T-helper 17 cell (primary cell): ENCODE results near the gene GMPR. TPM values are rescaled to one million over a fixed set of nuclear protein-coding genes. Genes with fewer than 3 reads are reported as not detected.
A peak's percentile ranks its signal among the peaks of the same experiment; 100 is the strongest.

Experiments used
- ATAC-seq: fragments of 150-1000 bp; cut with Tn5 transposase; 2 replicates; pipeline ENCODE4 v1.10.0; 2021; ENCODE audit warnings: mild to moderate bottlenecking, moderate library complexity
- DNase-seq, 3 donors: peaks; one replicate each; pipeline versions ENCODE4 v3.0.0 to v3.0.0-alpha.2; 2020 to 2021
- H3K9me3 ChIP-seq: one replicate; pipeline ENCODE4 v1.7.0; 2013; ENCODE audit warnings: low read length, mild to moderate bottlenecking; ENCODE audit not compliant: control insufficient read depth, poor library complexity, severe bottlenecking
- H3K27ac Mint-ChIP-seq: one replicate; pipeline ENCODE4 v1.8.0; 2022; ENCODE audit warnings: mild to moderate bottlenecking, moderate library complexity, mixed read lengths
- H3K27me3 Mint-ChIP-seq: one replicate; pipeline ENCODE4 v1.8.0; 2022; ENCODE audit warnings: mixed read lengths
- H3K36me3 Mint-ChIP-seq: one replicate; pipeline ENCODE4 v1.8.0; 2022; ENCODE audit warnings: low read depth, mixed read lengths
- H3K4me1 Mint-ChIP-seq: one replicate; pipeline ENCODE4 v1.8.0; 2022; ENCODE audit warnings: mild to moderate bottlenecking, mixed read lengths
- H3K4me3 Mint-ChIP-seq: one replicate; pipeline ENCODE4 v1.8.0; 2022; ENCODE audit warnings: mild to moderate bottlenecking, moderate library complexity, mixed read lengths
- total RNA-seq, 4 donors: library from RNA in 2 of 4; stranded (reverse) in 2 of 4; gene quantifications; one replicate each; pipeline ENCODE4 v1.2.3 and lab custom pipeline; 2022 to 2026

GMPR gene
- total RNA-seq, 2 donors from 2014 or later: 0.52 to 33.6 TPM

- H3K27me3 Mint-ChIP-seq: peaks cover 4% of the 10 kb centered on the region
- ATAC-seq: no peak
- H3K36me3 Mint-ChIP-seq: no peaks in the 10 kb centered on the region
Observed at GRCh38 chr6:16295060-16295459, 56.7 kb downstream of the GMPR start.

DNA sequence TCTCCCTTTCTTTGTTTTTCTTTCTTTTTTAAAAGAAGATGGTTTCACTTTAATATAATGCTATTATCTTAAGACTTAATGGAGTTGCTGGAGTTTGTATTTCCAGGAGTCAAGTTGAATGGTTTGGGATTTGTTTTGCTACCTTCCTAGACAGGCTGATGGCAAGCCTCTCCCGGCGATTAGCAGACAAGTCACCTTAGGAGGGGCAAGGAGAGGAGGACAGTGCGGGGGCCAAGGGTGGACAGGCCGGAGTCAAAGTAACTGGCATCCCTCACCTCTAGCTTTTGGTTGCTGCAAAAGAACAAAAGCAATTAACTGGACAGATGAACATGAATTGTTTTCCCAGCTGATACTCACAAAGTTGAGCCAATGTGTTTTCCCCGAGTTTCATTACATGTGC, 57.1 kb downstream of the GMPR start:
- DNase-seq (no peak), ATAC-seq (no peak)
- Mint-ChIP-seq H3K4me3 (no peak overlapping the region), H3K27ac (peak overlapping the region; percentile 34), H3K36me3 (no peaks in the 10 kb centered on the region), H3K4me1 (no peaks in the 10 kb centered on the region), H3K27me3 (peaks cover 2% of the 10 kb centered on the region)
- H3K9me3 ChIP-seq: no peaks in the 10 kb centered on the region

More at GRCh38 chr6:16295060-16295459, 56.7 kb downstream of the GMPR start:
- no peak overlapping the region for H3K4me3 Mint-ChIP-seq
- peak overlapping the region; percentile 34 for H3K27ac Mint-ChIP-seq
- DNase-seq: no peak
- no peaks in the 10 kb centered on the region for H3K4me1 Mint-ChIP-seq
- no peaks in the 10 kb centered on the region for H3K9me3 ChIP-seq

DNA sequence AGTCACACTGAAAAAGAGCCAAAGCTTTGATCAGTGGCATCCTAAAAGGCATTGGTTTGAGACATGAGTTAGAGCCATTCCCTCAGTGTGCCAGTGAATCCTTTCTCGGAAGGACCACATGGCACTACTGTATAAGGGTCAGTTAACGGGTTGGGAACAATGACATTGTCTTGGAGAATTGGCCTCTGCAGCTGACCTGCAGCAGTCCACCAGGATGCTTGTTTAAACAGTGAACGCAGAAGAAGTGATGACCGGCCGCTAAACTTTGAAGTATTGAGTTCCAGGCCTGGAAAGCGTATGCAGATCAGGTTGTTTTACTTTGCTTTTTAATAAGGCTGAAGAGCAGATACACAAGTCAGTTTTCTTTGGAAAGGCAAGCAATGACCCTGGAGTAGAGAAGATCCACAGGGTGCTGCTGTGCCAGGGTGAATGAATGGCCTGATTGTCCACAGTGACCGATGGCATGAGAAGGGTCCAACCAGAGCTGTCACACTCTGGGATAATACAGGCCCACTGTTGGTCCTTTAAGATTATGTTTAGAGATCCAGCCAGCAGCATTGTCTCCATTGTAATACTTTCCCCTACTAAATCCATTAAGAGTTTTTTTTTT, 57.8 kb downstream of the GMPR start:
- ATAC-seq: no peak
- H3K27ac Mint-ChIP-seq: no peak overlapping the region
- no peaks in the 10 kb centered on the region for H3K27me3 Mint-ChIP-seq

DNA sequence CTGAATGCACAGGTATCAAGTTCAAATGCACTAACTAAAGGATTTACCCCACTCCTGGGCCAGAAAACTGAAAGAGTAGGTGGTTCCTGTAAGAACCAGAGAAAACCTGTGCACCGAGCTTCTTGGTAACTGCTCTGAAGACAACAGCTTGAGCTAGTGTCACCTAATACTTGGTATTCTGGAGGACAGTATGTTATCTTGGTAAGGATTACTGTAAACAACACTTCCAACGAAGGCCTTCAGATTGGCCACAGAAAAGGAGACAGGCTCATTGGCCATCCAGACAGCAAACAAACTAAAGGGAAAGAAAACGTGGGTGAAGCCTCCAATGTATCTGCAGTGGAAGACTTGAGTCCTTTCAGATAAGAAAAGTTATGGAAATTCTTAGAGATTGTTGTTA, 61.5 kb downstream of the GMPR start:
- Mint-ChIP-seq H3K36me3 (no peaks in the 10 kb centered on the region), H3K4me1 (no peaks in the 10 kb centered on the region), H3K27ac (no peak overlapping the region), H3K27me3 (no peaks in the 10 kb centered on the region), H3K4me3 (no peak overlapping the region)
- H3K9me3 ChIP-seq: no peaks in the 10 kb centered on the region
- no peak for DNase-seq
- no peak for ATAC-seq

More for the DNA sequence above, 57.8 kb downstream of the GMPR start:
- H3K4me1 Mint-ChIP-seq: no peaks in the 10 kb centered on the region
- H3K4me3 Mint-ChIP-seq: no peak overlapping the region
- no peak for DNase-seq
- no peaks in the 10 kb centered on the region for H3K36me3 Mint-ChIP-seq
- H3K9me3 ChIP-seq: no peaks in the 10 kb centered on the region

- Mint-ChIP-seq H3K4me3 (no peak overlapping the region), H3K36me3 (no peaks in the 10 kb centered on the region), H3K4me1 (no peaks in the 10 kb centered on the region), H3K27me3 (no peaks in the 10 kb centered on the region), H3K27ac (no peak overlapping the region)
- DNase-seq: no peak
- ATAC-seq: no peak
- no peaks in the 10 kb centered on the region for H3K9me3 ChIP-seq
Observed at GRCh38 chr6:16301511-16301910, 63.1 kb downstream of the GMPR start.

DNA sequence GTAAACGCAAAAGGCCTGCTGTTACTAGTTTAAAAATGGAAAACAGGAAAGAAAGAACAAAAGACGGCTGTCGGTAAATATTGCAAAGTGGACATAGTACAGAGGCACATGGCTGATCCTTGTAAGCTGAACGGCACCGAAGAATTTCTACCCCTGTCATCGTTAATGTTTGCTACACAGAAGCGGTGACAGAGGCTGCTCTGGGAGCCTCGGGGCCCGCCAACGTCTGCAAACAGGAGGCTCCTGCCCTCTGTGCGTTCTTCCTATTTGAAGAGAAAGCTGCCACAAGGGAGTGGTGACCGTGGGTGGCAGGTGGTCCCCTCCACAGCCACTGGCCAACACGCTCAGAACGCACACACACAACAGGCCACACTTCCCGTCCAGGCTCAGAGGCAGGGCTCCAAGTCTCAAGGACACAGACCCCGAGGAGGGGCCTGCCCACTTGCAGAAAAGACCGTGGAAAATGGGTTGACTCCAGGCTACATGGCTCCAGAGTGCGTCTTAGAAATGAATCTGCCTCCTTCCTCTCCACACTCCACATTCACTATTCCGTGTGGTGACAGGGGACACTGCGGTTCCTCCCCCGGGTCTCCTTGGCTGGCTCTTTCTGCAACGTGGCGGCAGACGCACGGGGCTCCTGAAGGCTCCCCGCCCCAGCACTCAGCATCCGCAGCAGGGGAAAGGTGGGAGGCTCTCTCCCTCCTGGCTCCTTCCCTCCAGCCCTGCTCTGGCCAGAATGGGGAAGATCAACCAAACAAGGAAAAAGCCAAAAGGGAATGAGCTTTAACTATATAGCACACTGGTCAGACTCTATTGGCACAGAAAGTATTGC, 64.5 kb downstream of the GMPR start:
- DNase-seq (no peak), ATAC-seq (no peak)
- Mint-ChIP-seq H3K27me3 (no peaks in the 10 kb centered on the region), H3K4me1 (no peaks in the 10 kb centered on the region), H3K27ac (no peak overlapping the region), H3K4me3 (no peak overlapping the region), H3K36me3 (no peaks in the 10 kb centered on the region)
- H3K9me3 ChIP-seq: no peaks in the 10 kb centered on the region

DNA sequence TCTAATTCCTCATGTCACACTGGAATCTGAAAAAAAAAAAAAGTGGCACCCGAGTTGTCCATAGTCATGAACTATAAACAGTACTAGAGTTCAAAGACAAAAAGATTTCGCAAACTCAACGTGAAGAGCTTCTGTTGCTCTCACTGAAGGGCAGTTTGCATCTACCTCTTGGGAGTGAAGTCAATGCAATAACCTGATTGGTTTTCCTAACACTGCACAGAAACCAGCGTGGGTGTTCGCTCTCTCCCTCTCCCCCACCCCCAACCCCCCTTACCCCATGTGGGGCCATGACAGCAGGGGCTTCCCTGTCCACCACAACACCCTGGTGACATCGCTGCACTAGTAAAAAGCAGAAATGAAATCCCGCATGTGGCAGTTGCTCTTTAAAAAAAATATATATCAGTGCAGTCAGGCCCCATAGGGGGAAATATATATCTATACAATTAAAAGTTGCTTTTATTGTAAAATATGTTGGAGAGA, 66.9 kb downstream of the GMPR start:
- no peak overlapping the region for H3K27ac Mint-ChIP-seq
- H3K4me1 Mint-ChIP-seq: peaks cover 2% of the 10 kb centered on the region
- no peaks in the 10 kb centered on the region for H3K9me3 ChIP-seq
- DNase-seq (no peak), ATAC-seq (peak; percentile 45)
- H3K36me3 Mint-ChIP-seq: peaks cover 4% of the 10 kb centered on the region
- no peaks in the 10 kb centered on the region for H3K27me3 Mint-ChIP-seq
- peak overlapping the region; percentile 61 for H3K4me3 Mint-ChIP-seq

DNA sequence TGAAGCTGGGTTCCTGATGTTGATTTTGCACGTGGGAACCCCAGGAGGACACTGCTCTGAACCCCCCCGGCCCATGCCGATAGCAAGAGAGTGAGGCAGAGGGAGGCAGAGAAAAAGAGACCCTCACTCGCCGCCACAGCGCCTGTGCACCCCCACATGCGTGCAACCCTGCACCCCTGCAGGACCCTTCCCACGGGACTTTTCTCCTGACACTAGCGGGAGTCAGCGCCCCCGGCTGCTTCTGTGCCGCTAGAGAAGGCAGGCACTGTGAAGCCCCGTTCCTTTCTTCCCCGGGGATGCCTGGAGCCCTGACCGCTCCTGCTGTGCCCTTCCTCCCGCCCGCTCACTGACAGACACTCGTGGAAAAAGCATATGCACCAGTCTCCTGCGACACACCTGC, 67.4 kb downstream of the GMPR start:
- ATAC-seq (no peak), DNase-seq (no peak)
- H3K27ac Mint-ChIP-seq: peak overlapping the region; percentile 21
- H3K27me3 Mint-ChIP-seq: no peaks in the 10 kb centered on the region
- peak overlapping the region; percentile 61 for H3K4me3 Mint-ChIP-seq
- H3K9me3 ChIP-seq: no peaks in the 10 kb centered on the region
- H3K36me3 Mint-ChIP-seq: peaks cover 4% of the 10 kb centered on the region
- H3K4me1 Mint-ChIP-seq: peaks cover 2% of the 10 kb centered on the region

- ATAC-seq (no peak), DNase-seq (no peak)
- H3K9me3 ChIP-seq: no peaks in the 10 kb centered on the region
- Mint-ChIP-seq H3K4me1 (peaks cover 2% of the 10 kb centered on the region), H3K36me3 (peaks cover 4% of the 10 kb centered on the region), H3K27me3 (no peaks in the 10 kb centered on the region), H3K4me3 (no peak overlapping the region), H3K27ac (peak overlapping the region; percentile 21)
Observed at GRCh38 chr6:16306334-16306733, 67.9 kb downstream of the GMPR start.

GRCh38 chr6:16311763-16312162, 73.4 kb downstream of the GMPR start:
- Mint-ChIP-seq H3K4me1 (peaks cover 11% of the 10 kb centered on the region), H3K27me3 (no peaks in the 10 kb centered on the region), H3K36me3 (peaks cover 6% of the 10 kb centered on the region), H3K27ac (no peak overlapping the region), H3K4me3 (no peak overlapping the region)
- DNase-seq (no peak), ATAC-seq (no peak)
- no peaks in the 10 kb centered on the region for H3K9me3 ChIP-seq

DNA sequence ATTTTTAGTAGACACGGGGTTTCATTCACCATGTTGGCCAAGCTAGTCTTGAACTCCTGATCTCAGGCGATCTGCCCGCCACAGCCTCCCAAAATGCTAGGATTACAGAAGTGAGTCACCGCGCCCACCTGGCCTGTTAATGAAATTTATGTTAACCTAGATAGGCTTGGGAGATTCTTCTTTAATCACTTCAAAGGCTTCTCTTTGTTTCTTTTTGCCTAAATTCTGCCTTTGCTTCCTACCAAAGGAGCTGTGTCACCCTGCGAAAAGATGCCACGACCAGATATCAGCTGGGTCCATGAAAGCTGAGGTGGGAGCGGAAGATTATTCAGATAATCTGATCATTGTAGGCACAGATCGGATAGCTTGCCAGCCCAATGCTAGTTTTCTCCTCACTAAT, 75.3 kb downstream of the GMPR start:
- H3K27ac Mint-ChIP-seq: no peak overlapping the region
- ATAC-seq: no peak
- DNase-seq: no peak
- H3K4me1 Mint-ChIP-seq: peaks cover 26% of the 10 kb centered on the region
- H3K4me3 Mint-ChIP-seq: no peak overlapping the region
- H3K9me3 ChIP-seq: no peaks in the 10 kb centered on the region
- H3K36me3 Mint-ChIP-seq: peaks cover 6% of the 10 kb centered on the region
- H3K27me3 Mint-ChIP-seq: no peaks in the 10 kb centered on the region

DNA sequence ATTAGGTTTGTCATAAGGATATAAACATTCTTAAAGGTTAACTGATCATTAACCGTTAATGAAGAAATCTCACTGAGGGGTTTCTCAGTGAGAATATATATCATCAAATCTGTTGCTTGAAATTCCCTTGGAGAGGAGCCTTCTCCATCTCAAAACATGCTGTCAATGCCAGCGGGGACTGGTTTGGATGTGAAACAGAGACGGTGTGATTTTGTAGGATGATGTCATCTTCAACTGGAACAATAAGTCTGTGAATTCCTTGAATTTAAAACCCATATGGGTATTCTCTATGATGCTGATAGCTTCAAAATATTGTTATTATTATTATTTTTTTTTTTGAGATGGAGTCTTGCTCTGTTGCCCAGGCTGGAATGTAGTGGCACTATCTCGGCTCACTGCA, 75.9 kb downstream of the GMPR start:
- Mint-ChIP-seq H3K27me3 (no peaks in the 10 kb centered on the region), H3K27ac (no peak overlapping the region), H3K36me3 (peaks cover 4% of the 10 kb centered on the region), H3K4me1 (peaks cover 32% of the 10 kb centered on the region), H3K4me3 (no peak overlapping the region)
- no peaks in the 10 kb centered on the region for H3K9me3 ChIP-seq
- ATAC-seq: no peak
- no peak for DNase-seq

DNA sequence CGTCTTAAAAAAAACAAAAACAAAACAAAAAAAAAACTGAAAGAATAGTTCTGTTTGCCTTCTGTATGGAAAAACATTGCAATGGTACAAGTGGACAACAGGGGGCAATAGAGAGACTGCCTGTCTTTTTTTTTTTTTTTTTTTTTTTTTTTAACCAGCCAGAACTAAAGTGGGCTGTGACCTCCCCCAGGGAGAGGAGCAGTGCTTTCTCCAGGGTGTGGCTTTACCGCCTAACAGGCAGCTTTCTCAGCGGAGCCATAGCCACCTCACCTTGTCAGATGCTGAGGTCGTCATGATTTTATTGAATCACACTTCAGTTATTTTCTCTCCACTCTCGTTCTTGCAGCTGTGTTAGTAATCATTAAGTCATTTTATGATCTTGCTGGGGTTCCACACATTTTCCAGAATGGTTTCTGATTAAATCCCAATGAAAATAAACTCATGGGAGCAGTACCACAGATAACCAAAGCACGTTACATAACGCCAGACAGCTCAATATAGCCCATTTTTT, 78.4 kb downstream of the GMPR start:
- peaks cover 5% of the 10 kb centered on the region for H3K36me3 Mint-ChIP-seq
- no peaks in the 10 kb centered on the region for H3K9me3 ChIP-seq
- peak overlapping the region; percentile 60 for H3K4me3 Mint-ChIP-seq
- ATAC-seq: no peak
- peaks cover 44% of the 10 kb centered on the region for H3K4me1 Mint-ChIP-seq
- H3K27ac Mint-ChIP-seq: peak overlapping the region; percentile 100
- no peaks in the 10 kb centered on the region for H3K27me3 Mint-ChIP-seq
- peak in 1 of 3 donors; percentile 31 for DNase-seq
